GM12878 (cell line): ENCODE data around the gene LYL1. TPM values are rescaled to one million over a fixed set of nuclear protein-coding genes. Genes with fewer than 3 reads are reported as not detected.

ENCODE experiments used
- ATAC-seq: fragments of 200-7000 bp; cut with Tn5 transposase; 3 replicates; pipeline ENCODE4 v1.9.1; 2020; ENCODE audit warnings: mild to moderate bottlenecking, moderate library complexity
- BruUV-seq: library from RNA; stranded (reverse); fragments of 400-500 nt; replicated peaks from 2 replicates; lab custom pipeline; 2021; lab: Mats Ljungman, UMichigan
- CTCF ChIA-PET: fragments of 300-600 bp; sonication (Branson Sonifier 250); formaldehyde crosslinking; extraction: SDS; loops from one replicate; lab custom pipeline; 2021; ENCODE audit warnings: inconsistent platforms; lab: Yijun Ruan, JAX
- POLR2A ChIA-PET: fragments of 350-600 bp; formaldehyde crosslinking; extraction: SDS; loops from one replicate; lab custom pipeline; 2021; ENCODE audit warnings: inconsistent platforms; lab: Charles Lee
- RAD21 ChIA-PET: fragments of 300-600 bp; sonication (Branson Sonifier 250); formaldehyde crosslinking; loops from one replicate; lab custom pipeline; 2023; ENCODE audit warnings: antibody characterized with exemption; ENCODE audit not compliant: unreplicated experiment; lab: Charles Lee
- SMC1A ChIA-PET: fragments of 300-600 bp; sonication (Branson Sonifier 250); formaldehyde crosslinking; loops from one replicate; lab custom pipeline; 2023; ENCODE audit not compliant: unreplicated experiment, uncharacterized antibody; lab: Charles Lee
- DNase-seq: peaks from one replicate; pipeline ENCODE4 v3.0.0-alpha.2; 2011; ENCODE audit warnings: low read depth, low spot score
- FAIRE-seq: peaks from 3 replicates; lab custom pipeline; 2011; peaks lifted over from hg19 to GRCh38; lab: Jason Lieb, UNC
- H2AFZ ChIP-seq: 2 replicates; pipeline ENCODE4 v1.6.0; 2011; ENCODE audit warnings: low read depth, low read length, control low read depth; ENCODE audit not compliant: control insufficient read depth
- H3K27ac ChIP-seq: 2 replicates; pipeline ENCODE4 v1.5.1; 2011; ENCODE audit warnings: control low read depth; ENCODE audit not compliant: control insufficient read depth, insufficient read depth
- H3K27me3 ChIP-seq, 2 experiments: replicated peaks in 1 of 2; 2 replicates each; pipeline versions ENCODE4 v1.6.0 to v1.6.1; 2011; ENCODE audit warnings: low read length in 1 of 2; ENCODE audit not compliant: control insufficient read depth in 2 of 2, insufficient read depth in 2 of 2
- H3K36me3 ChIP-seq, 2 experiments: 2 replicates each; pipeline ENCODE4 v1.5.1; 2011; ENCODE audit warnings: low read length in 1 of 2; ENCODE audit not compliant: control insufficient read depth in 2 of 2, insufficient read depth in 2 of 2
- H3K4me1 ChIP-seq: 2 replicates; pipeline ENCODE4 v1.6.1; 2011; ENCODE audit warnings: mild to moderate bottlenecking, low read length, moderate library complexity, mixed read lengths; ENCODE audit not compliant: control insufficient read depth, insufficient read depth
- H3K4me2 ChIP-seq: 2 replicates; pipeline ENCODE4 v1.6.0; 2011; ENCODE audit warnings: control low read depth; ENCODE audit not compliant: control insufficient read depth, insufficient read depth
- H3K4me3 ChIP-seq: fragments of 200-600 bp; sonication (generic); 2 replicates; pipeline ENCODE4 v1.5.1; 2016
- H3K79me2 ChIP-seq: 2 replicates; pipeline ENCODE4 v1.6.0; 2011; ENCODE audit warnings: low read length; ENCODE audit not compliant: control insufficient read depth, insufficient read depth
- H3K9ac ChIP-seq: 2 replicates; pipeline ENCODE4 v1.8.0; 2011; ENCODE audit warnings: low read length, control low read depth, mixed read lengths; ENCODE audit not compliant: control insufficient read depth, insufficient read depth
- H3K9me3 ChIP-seq: replicated peaks from 3 replicates; pipeline ENCODE4 v1.5.1; 2011; ENCODE audit warnings: mild to moderate bottlenecking, low read length; ENCODE audit not compliant: control insufficient read depth, insufficient read depth
- H4K20me1 ChIP-seq: 2 replicates; pipeline ENCODE4 v1.6.0; 2011; ENCODE audit not compliant: control insufficient read depth, insufficient read depth
- BHLHE40 ChIP-seq, 2 experiments: fragments of 450-650 bp in 1 of 2; IDR thresholded peaks; 2 replicates each; pipeline ENCODE4 v1.6.1; 2011 to 2017; ENCODE audit warnings: low read depth in 2 of 2, borderline replicate concordance in 1 of 2, improper control_type of control experiment in 1 of 2, low read length in 1 of 2, mild to moderate bottlenecking in 1 of 2
- POLR2AphosphoS2 ChIP-seq: IDR thresholded peaks from 2 replicates; pipeline ENCODE4 v1.6.1; 2011; ENCODE audit warnings: low read depth, mild to moderate bottlenecking, low read length, improper control_type of control experiment, moderate library complexity
- SREBF2 ChIP-seq: IDR thresholded peaks from 2 replicates; pipeline ENCODE4 v1.6.1; 2012; ENCODE audit warnings: mild to moderate bottlenecking, low read length
- SUZ12 ChIP-seq: fragments of 200-600 bp; sonication (generic); IDR thresholded peaks from one replicate; pipeline ENCODE4 v1.6.1; 2018; ENCODE audit warnings: antibody characterized with exemption, mild to moderate bottlenecking; ENCODE audit not compliant: unreplicated experiment
- WGBS: methylation state at CpG from one replicate; pipeline ENCODE4 v1.1.6; 2016; ENCODE audit warnings: low lambda C conversion rate; ENCODE audit not compliant: insufficient replicate concordance, insufficient coverage; ENCODE audit errors: missing lambda C conversion rate; 5-methylcytosine and 5-hydroxymethylcytosine counted together
- in situ Hi-C: fragments of 300-500 bp; cut with MboI; formaldehyde crosslinking; loops from 9 replicates; pipeline ENCODE4 v1.14.3; 2018; ENCODE audit warnings: mixed read lengths
- intact Hi-C: fragments of 100-400 bp; cut with micrococcal nuclease; formaldehyde crosslinking; loops from one replicate; pipeline ENCODE4 v1.14.2; 2022; ENCODE audit not compliant: unreplicated experiment
- polyA plus RNA-seq, 11 experiments: library from polyadenylated mRNA; depleted of rRNA in 4 of 11; unstranded in 6 of 11; stranded (reverse) in 5 of 11; fragments of >200 nt; fragmentation: Nextera tagmentation in 4 of 11; fragmentation: Illumina TruSeq in 1 of 11; extraction: Ambion mirVana in 4 of 11; extraction: Trizol in 1 of 11; gene quantifications; 1 replicate in 1 of 11; 2 replicates in 10 of 11; pipeline versions ENCODE4 v1.2.1 to v1.2.3, GENCODE V29; 2011 to 2016; ENCODE audit warnings: inconsistent platforms in 2 of 11, missing spikeins in 2 of 11, low read depth in 1 of 11
- total RNA-seq, 4 experiments: library from RNA; depleted of rRNA in 3 of 4; stranded (reverse); fragments of >200 nt in 3 of 4; fragmentation: Illumina TruSeq in 1 of 4; extraction: Trizol in 1 of 4; gene quantifications; 2 replicates each; pipeline versions ENCODE4 v1.2.1 to v1.2.3, GENCODE V29; 2013 to 2021

The LYL1 gene
- total and polyA plus RNA-seq, 10 of the 15 experiments (the other 5 are each of a cell fraction or from before 2014, with no cell fraction given), result 0.10 to 34.8 (median 4.4) TPM

- WGBS, result 1% methylated on average over 19 of the region's 25 CpGs
- CTCF ChIA-PET, result interaction anchor here (2.5 to 8.0 kb wide), 5 partner anchors 9 to 131 kb away, joined by 13 to 145 read pairs (median 39); no protein-coding TSS in a partner anchor
- Histone ChIP-seq H2AFZ (no peak overlapping the region), H3K4me1 (peaks cover 35% of the 10 kb centered on the region), H4K20me1 (no peaks in the 10 kb centered on the region), H3K4me3 (no peak overlapping the region), H3K4me2 (peak overlapping the region; percentile 10; the same call in 1 of the 2 replicates), H3K36me3 (no peaks in the 10 kb centered on the region), H3K9ac (no peak overlapping the region), H3K27ac (no peak overlapping the region), H3K27me3 (peaks cover 2 to 7% of the 10 kb centered on the region in 2 experiments), H3K79me2 (no peaks in the 10 kb centered on the region), H3K9me3 (no peaks in the 10 kb centered on the region; the same call in 2 of the 3 replicates)
- no TSS peak for BruUV-seq
- intact Hi-C loops, result loop anchor here (10.0 kb wide), 1 partner anchor 61 kb away; no protein-coding TSS in a partner anchor
- POLR2A ChIA-PET, result interaction anchor here (0.5 kb wide), 1 partner anchor 63 kb away, joined by 3 read pairs; no protein-coding TSS in a partner anchor
- no peak for DNase-seq
- no peak for ATAC-seq
- FAIRE-seq, result no peak
- SMC1A ChIA-PET, result interaction anchor here (1.8 to 4.3 kb wide), 2 partner anchors 34 to 117 kb away, joined by 9 to 48 read pairs; no protein-coding TSS in a partner anchor
- TF ChIP-seq SUZ12 (peak; percentile 68), SREBF2 (no peak)
- RAD21 ChIA-PET, result interaction anchor here (1.1 to 5.3 kb wide), 5 partner anchors 9 to 130 kb away, joined by 3 to 81 read pairs (median 18); no protein-coding TSS in a partner anchor
- in situ Hi-C loops, result loop anchor here (10.0 kb wide), 1 partner anchor 211 kb away; the partner anchor contains the start of genes DNASE2 and KLF1
Observed at GRCh38 chr19:13095393-13095784, 7.3 kb downstream of the LYL1 start.

- H2AFZ ChIP-seq, result no peak overlapping the region
- peaks cover 30% of the 10 kb centered on the region for H3K4me1 ChIP-seq
- in situ Hi-C loops, result loop anchor here (5.0 to 10.0 kb wide), 2 partner anchors 118 to 210 kb away; partner anchors contain the start of genes DNASE2 and KLF1
- no TSS peak for BruUV-seq
- ChIA-PET RAD21 (interaction anchor here (1.0 to 5.3 kb wide), 9 partner anchors 10 to 129 kb away, joined by 3 to 81 read pairs (median 6); partner anchors contain the start of genes IER2 and STX10), POLR2A (interaction anchor here (0.5 to 1.1 kb wide), 2 partner anchors 33 to 63 kb away, joined by 3 to 4 read pairs; no protein-coding TSS in a partner anchor), SMC1A (interaction anchor here (1.8 to 4.3 kb wide), 3 partner anchors 34 to 130 kb away, joined by 9 to 48 read pairs (median 20); no protein-coding TSS in a partner anchor), CTCF (interaction anchor here (0.9 to 8.0 kb wide), 16 partner anchors 9 to 329 kb away, joined by 3 to 145 read pairs (median 4); no protein-coding TSS in a partner anchor)
- 0 out of 2 replicates have a peak overlapping the region, but pooled peaks have one; percentile 10 for H3K4me2 ChIP-seq
- no peaks in the 10 kb centered on the region for H3K79me2 ChIP-seq
- no peak overlapping the region for H3K9ac ChIP-seq
- no peak overlapping the region for H3K4me3 ChIP-seq
- H3K27me3 ChIP-seq, result peaks cover 2 to 7% of the 10 kb centered on the region in 2 experiments
- ATAC-seq (peak; percentile 35), DNase-seq (no peak), FAIRE-seq (no peak)
- no peak overlapping the region for H3K27ac ChIP-seq
- H3K9me3 ChIP-seq, result no peaks in the 10 kb centered on the region; the same call in 2 of the 3 replicates
- intact Hi-C loops, result loop anchor here (10.0 kb wide), 1 partner anchor 60 kb away; no protein-coding TSS in a partner anchor
- no peaks in the 10 kb centered on the region for H3K36me3 ChIP-seq
- no peaks in the 10 kb centered on the region for H4K20me1 ChIP-seq
- 4% methylated on average over 14 of the region's 16 CpGs for WGBS
- no peak for TF ChIP-seq POLR2AphosphoS2
- peak in 1 of 2 experiments; percentile 38; a peak in 1 of 4 replicates for TF ChIP-seq BHLHE40 (IDR thresholded peaks at IDR 0.05; ENCODE audit: borderline replicate concordance in 1 of 2, low read depth in 2 of 2, low read length in 1 of 2)
Observed at GRCh38 chr19:13094771-13095392, 7.8 kb downstream of the LYL1 start.
